ENCODE results near the gene SMPDL3B. TPM values are rescaled to one million over a fixed set of nuclear protein-coding genes. Genes with fewer than 3 reads are reported as not detected.

SMPDL3B gene
- total RNA-seq: 0.10 and 0.33 TPM in 2 replicates

GRCh38 chr1:27934818-27935549 is at the start of gene SMPDL3B:
Gene SMPDL3B, plus strand, starts transcription at chr1:27935000. Its CDS starts 184 bp downstream, at chr1:27935184.

DNA sequence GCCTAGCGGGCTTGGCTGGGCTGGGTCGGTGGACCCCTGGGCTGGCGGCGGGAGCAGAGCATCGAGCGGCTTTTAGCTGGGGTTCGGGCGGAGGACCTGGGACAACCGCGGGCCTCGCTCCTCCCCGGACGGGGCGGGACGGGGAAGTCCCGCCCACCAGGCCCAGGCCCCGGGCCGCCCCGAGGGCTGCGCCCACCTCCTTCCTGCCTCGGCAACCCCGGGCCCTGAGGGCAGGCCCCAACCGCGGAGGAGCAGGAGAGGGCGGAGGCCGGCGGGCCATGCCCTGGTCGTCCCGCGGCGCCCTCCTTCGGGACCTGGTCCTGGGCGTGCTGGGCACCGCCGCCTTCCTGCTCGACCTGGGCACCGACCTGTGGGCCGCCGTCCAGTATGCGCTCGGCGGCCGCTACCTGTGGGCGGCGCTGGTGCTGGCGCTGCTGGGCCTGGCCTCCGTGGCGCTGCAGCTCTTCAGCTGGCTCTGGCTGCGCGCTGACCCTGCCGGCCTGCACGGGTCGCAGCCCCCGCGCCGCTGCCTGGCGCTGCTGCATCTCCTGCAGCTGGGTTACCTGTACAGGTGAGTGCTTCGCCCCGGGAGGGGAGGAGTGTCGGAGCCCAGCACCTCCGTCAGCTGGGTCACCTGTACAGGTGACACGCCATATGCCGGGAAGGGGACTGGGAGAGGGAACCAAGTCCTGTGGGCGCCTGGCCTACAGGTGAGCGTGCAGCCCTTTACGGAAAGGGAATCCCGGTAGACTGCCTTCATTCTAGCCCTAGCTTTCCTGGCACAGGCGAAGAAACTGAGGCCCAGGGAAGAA is 25.2 kb downstream of the SMPDL3B start, which contains the start of gene XKR8:
XKR8 (plus strand) TSS at position 182 of the 812 bp plus-strand sequence; CDS start at position 279, 97 bp downstream.

Other genes starting within 250 kb of the SMPDL3B start
- gene FAM76A, start 209.0 kb upstream of the SMPDL3B start, total RNA-seq: 12.3 and 17.9 TPM in 2 replicates
- 82.1 and 96.4 TPM in 2 replicates for gene STX12, start 161.8 kb upstream of the SMPDL3B start, total RNA-seq
- gene PPP1R8, start 104.2 kb upstream of the SMPDL3B start, total RNA-seq: 40.2 and 48.5 TPM in 2 replicates
- gene THEMIS2, start 62.5 kb upstream of the SMPDL3B start, total RNA-seq: 13.9 and 18.1 TPM in 2 replicates
- 40.0 and 42.6 TPM in 2 replicates for gene RPA2, start 20.4 kb upstream of the SMPDL3B start, total RNA-seq
- gene XKR8, start 25.0 kb downstream of the SMPDL3B start, total RNA-seq: 12.5 and 13.3 TPM in 2 replicates
- 16.5 and 18.1 TPM in 2 replicates for gene EYA3, start 153.6 kb downstream of the SMPDL3B start, total RNA-seq
- 0.05 TPM in 1 of 2 replicates, not detected in the other for gene PTAFR, start 241.7 kb downstream of the SMPDL3B start, total RNA-seq